IPS-18c (cell line): Measurements from ENCODE around the gene AIRE.

Experiments used
- H3K4me3 ChIP-seq: 2 replicates; pipeline ENCODE4 v1.7.0; 2013; ENCODE audit warnings: low read depth, mild to moderate bottlenecking, low read length, moderate library complexity; ENCODE audit not compliant: insufficient read depth
- H3K9me3 ChIP-seq: one replicate; pipeline ENCODE4 v1.6.1; 2013; ENCODE audit warnings: mild to moderate bottlenecking, low read length, moderate library complexity; ENCODE audit not compliant: control insufficient read depth, insufficient read depth

The AIRE gene

GRCh38 chr21:44312716-44313115 is 27.0 kb downstream of the AIRE start:
- H3K4me3 ChIP-seq, result no peak overlapping the region

GRCh38 chr21:44313451-44313850 is 27.8 kb downstream of the AIRE start:
- Histone ChIP-seq H3K4me3 (no peak overlapping the region), H3K9me3 (no peaks in the 10 kb centered on the region)

More at GRCh38 chr21:44312716-44313115, 27.0 kb downstream of the AIRE start:
- H3K9me3 ChIP-seq, result no peaks in the 10 kb centered on the region

- Histone ChIP-seq H3K4me3 (no peak overlapping the region), H3K9me3 (no peaks in the 10 kb centered on the region)
Measured at GRCh38 chr21:44314128-44314527, 28.5 kb downstream of the AIRE start.

GRCh38 chr21:44314561-44314960 is 28.9 kb downstream of the AIRE start:
- H3K9me3 ChIP-seq, result no peaks in the 10 kb centered on the region
- no peak overlapping the region for H3K4me3 ChIP-seq

GRCh38 chr21:44315691-44316203 is 30.1 kb downstream of the AIRE start:
- no peak overlapping the region for H3K4me3 ChIP-seq
- no peaks in the 10 kb centered on the region for H3K9me3 ChIP-seq

GRCh38 chr21:44316277-44316900 is 30.7 kb downstream of the AIRE start:
- Histone ChIP-seq H3K9me3 (no peaks in the 10 kb centered on the region), H3K4me3 (no peak overlapping the region)

GRCh38 chr21:44317241-44317782 is 31.6 kb downstream of the AIRE start:
- H3K4me3 ChIP-seq, result no peak overlapping the region
- no peaks in the 10 kb centered on the region for H3K9me3 ChIP-seq

- no peak overlapping the region for H3K4me3 ChIP-seq
- no peaks in the 10 kb centered on the region for H3K9me3 ChIP-seq
Measured at GRCh38 chr21:44317871-44318270, 32.2 kb downstream of the AIRE start.

- H3K9me3 ChIP-seq, result no peaks in the 10 kb centered on the region
- H3K4me3 ChIP-seq, result no peak overlapping the region
Measured at GRCh38 chr21:44318489-44319285, 33.0 kb downstream of the AIRE start.

- no peaks in the 10 kb centered on the region for H3K9me3 ChIP-seq
Measured at GRCh38 chr21:44319407-44320065, 33.9 kb downstream of the AIRE start.

GRCh38 chr21:44320847-44321246 is 35.2 kb downstream of the AIRE start:
- Histone ChIP-seq H3K4me3 (no peak overlapping the region), H3K9me3 (no peaks in the 10 kb centered on the region)

More at GRCh38 chr21:44319407-44320065, 33.9 kb downstream of the AIRE start:
- no peak overlapping the region for H3K4me3 ChIP-seq

GRCh38 chr21:44321846-44322450 is 36.3 kb downstream of the AIRE start:
- H3K4me3 ChIP-seq, result no peak overlapping the region
- H3K9me3 ChIP-seq, result no peaks in the 10 kb centered on the region

GRCh38 chr21:44322621-44323325 is 37.1 kb downstream of the AIRE start:
- Histone ChIP-seq H3K9me3 (no peaks in the 10 kb centered on the region), H3K4me3 (no peak overlapping the region)

GRCh38 chr21:44323591-44323990 is 37.9 kb downstream of the AIRE start:
- H3K4me3 ChIP-seq, result no peak overlapping the region
- H3K9me3 ChIP-seq, result no peaks in the 10 kb centered on the region

GRCh38 chr21:44324106-44324853 is 38.6 kb downstream of the AIRE start:
- H3K4me3 ChIP-seq, result no peak overlapping the region
- no peaks in the 10 kb centered on the region for H3K9me3 ChIP-seq

GRCh38 chr21:44324854-44325107 is 39.1 kb downstream of the AIRE start:
- Histone ChIP-seq H3K9me3 (no peaks in the 10 kb centered on the region), H3K4me3 (no peak overlapping the region)
